ENCODE data around the gene APOBR. TPM values are rescaled to one million over a fixed set of nuclear protein-coding genes. Genes with fewer than 3 reads are reported as not detected.
"Not testable (repeated sequence)": the region's sequence is repeated elsewhere in the genome, so short reads cannot be mapped to it uniquely, and the experiment has no call there.

APOBR gene
- total and polyA plus RNA-seq, 2 of the 13 experiments (the other 11 are each of a cell fraction or from before 2014, with no cell fraction given): 0.03 TPM; not detected in 1

DNA sequence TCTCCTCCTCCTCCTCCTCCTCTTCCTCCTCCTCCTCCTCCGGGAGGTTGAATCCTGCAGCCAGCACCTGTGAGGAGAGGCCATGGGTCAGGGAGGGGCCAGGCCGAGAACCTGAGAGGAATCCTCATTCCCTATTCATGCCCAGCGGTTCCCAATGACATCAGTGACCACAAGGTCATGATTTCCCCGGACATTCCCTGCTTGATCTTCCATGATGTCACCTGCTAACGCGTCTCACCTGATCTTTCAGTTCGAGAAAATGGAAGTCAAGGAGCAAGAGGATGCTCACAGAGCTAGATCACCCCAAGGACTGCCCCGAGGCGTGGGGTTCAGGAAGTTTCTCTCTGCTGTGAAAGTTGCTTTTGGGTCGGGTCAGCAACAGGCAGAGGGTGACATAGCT, 5.4 kb downstream of the APOBR start (continued):
- TF ChIP-seq, protein P1, sequence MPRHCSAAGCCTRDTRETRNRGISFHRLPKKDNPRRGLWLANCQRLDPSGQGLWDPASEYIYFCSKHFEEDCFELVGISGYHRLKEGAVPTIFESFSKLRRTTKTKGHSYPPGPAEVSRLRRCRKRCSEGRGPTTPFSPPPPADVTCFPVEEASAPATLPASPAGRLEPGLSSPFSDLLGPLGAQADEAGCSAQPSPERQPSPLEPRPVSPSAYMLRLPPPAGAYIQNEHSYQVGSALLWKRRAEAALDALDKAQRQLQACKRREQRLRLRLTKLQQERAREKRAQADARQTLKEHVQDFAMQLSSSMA (CRISPR knock-in tag; IDR thresholded peaks at IDR 0.05): no peak
- peak; percentile 13; the same call in 1 of the 2 replicates for TF ChIP-seq CREB1 (IDR thresholded peaks at IDR 0.05)
- no peak for TF ChIP-seq CREB1 (CRISPR knock-in tag; IDR thresholded peaks at IDR 0.05)
- TF ChIP-seq NFE2L2 (IDR thresholded peaks at IDR 0.05; ENCODE audit: low read length): no peak
- no peak for TF ChIP-seq ZNF124 (CRISPR knock-in tag; IDR thresholded peaks at IDR 0.05)
- no peak for TF ChIP-seq MED1 (CRISPR knock-in tag; IDR thresholded peaks at IDR 0.05)
- TF ChIP-seq CBX2 (IDR thresholded peaks at IDR 0.05; ENCODE audit: low read depth, low read length): no peak
- TF ChIP-seq CBX2 (CRISPR knock-in tag; IDR thresholded peaks at IDR 0.05; ENCODE audit: low read depth): no peak
- TF ChIP-seq, protein P2, sequence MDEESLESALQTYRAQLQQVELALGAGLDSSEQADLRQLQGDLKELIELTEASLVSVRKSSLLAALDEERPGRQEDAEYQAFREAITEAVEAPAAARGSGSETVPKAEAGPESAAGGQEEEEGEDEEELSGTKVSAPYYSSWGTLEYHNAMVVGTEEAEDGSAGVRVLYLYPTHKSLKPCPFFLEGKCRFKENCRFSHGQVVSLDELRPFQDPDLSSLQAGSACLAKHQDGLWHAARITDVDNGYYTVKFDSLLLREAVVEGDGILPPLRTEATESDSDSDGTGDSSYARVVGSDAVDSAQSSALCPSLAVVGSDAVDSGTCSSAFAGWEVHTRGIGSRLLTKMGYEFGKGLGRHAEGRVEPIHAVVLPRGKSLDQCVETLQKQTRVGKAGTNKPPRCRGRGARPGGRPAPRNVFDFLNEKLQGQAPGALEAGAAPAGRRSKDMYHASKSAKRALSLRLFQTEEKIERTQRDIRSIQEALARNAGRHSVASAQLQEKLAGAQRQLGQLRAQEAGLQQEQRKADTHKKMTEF (CRISPR knock-in tag; IDR thresholded peaks at IDR 0.05): no peak
- TF ChIP-seq ATF4 (CRISPR knock-in tag; IDR thresholded peaks at IDR 0.05): no peak

DNA sequence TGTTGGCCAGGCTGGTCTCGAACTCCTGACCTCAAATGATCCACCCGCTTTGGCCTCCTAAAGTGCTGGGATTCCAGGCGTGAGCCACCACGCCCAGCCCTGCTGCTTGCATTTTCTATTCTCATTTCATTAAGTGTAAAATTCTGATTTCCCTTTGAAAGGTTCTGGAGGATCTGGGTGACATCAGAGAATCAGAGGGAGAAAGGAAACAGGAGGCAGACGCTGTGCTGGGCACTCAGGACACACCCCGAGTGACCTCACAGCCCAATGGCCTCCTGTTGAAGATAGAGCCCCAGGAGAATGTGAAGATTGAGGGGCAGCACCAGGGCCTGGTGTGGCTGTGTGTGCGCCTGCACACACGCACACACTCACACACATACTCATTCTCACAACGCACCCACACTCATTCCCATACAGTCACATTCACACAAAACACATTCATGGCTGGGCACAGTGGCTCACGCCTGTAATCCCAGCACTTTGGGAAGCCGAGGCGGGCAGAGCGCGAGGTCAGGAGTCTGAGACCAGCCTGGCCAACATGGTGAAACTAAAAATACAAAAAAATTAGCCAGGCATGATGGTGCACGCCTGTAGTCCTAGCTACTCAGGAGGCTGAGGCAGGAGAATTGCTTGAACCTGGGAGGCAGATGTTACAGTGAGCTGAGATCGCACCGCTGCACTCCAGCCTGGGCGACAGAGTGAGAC, 6.2 kb downstream of the APOBR start:
- DNase-seq (ENCODE audit: low spot score); H3K4me2 ChIP-seq (ENCODE audit: low read depth, low read length); FAIRE-seq; CTCF ChIA-PET (ENCODE audit: low intra/inter-chr PET ratio, low total read pairs); intact Hi-C loops (cut with micrococcal nuclease; ENCODE audit: unreplicated experiment); H3K36me3 ChIP-seq (replicated peaks in 1 of 2; ENCODE audit: control insufficient read depth in 1 of 2, insufficient read depth in 2 of 2, low read length in 2 of 2); H4K20me1 ChIP-seq (ENCODE audit: insufficient read depth, low read length); ATAC-seq; H3K9ac ChIP-seq (ENCODE audit: insufficient read depth, low read depth, low read length); POLR2A ChIA-PET; H2AFZ ChIP-seq (ENCODE audit: low read length); BruUV-seq (replicated peaks); H3K27ac ChIP-seq (ENCODE audit: extremely low read length, insufficient read depth, low read length); in situ Hi-C loops (cut with HindIII; ENCODE audit: extremely low pct_ligation_motif_present, low pct_unique_long_range_greater_than_20kb); H3K4me3 ChIP-seq (replicated peaks in 1 of 3; ENCODE audit: insufficient read depth in 1 of 3, low read depth in 2 of 3, low read length in 3 of 3); H3K9me3 ChIP-seq (ENCODE audit: low read length); H3K79me2 ChIP-seq (ENCODE audit: insufficient read depth, low read length): not testable (repeated sequence)
- peaks cover 13 to 45% of the 10 kb centered on the region in 2 experiments for H3K27me3 ChIP-seq (ENCODE audit: control insufficient read depth in 1 of 2, insufficient read depth in 2 of 2, low read length in 2 of 2)
- WGBS (ENCODE audit: low lambda C conversion rate): 61% methylated on average over 18 of the region's 18 CpGs
- H3K4me1 ChIP-seq (ENCODE audit: insufficient read depth, low read length): peaks cover 26% of the 10 kb centered on the region

All from HepG2 (cell line).